ENCODE data around the gene CCDC12.

CCDC12 gene

GRCh38 chr3:46955157-46955556 is 21.4 kb downstream of the CCDC12 start:
- no peak for DNase-seq (ENCODE audit: low read depth)

- DNase-seq (ENCODE audit: low read depth): no peak
These were observed 22.4 kb downstream of the CCDC12 start for GRCh38 chr3:46954178-46954577.

- no peak for DNase-seq (ENCODE audit: low read depth)
These were observed 23.1 kb downstream of the CCDC12 start for GRCh38 chr3:46953234-46954010.

GRCh38 chr3:46952813-46953212 is 23.7 kb downstream of the CCDC12 start:
- no peak for DNase-seq (ENCODE audit: low read depth)

GRCh38 chr3:46950650-46951241 is 25.8 kb downstream of the CCDC12 start:
- DNase-seq (ENCODE audit: low read depth): no peak

- no peak for DNase-seq (ENCODE audit: low read depth)
These were observed 26.4 kb downstream of the CCDC12 start for GRCh38 chr3:46950177-46950576.

GRCh38 chr3:46948830-46949671 is 27.5 kb downstream of the CCDC12 start:
- DNase-seq (ENCODE audit: low read depth): no peak

- DNase-seq (ENCODE audit: low read depth): peak; percentile 51
These were observed 28.4 kb downstream of the CCDC12 start for GRCh38 chr3:46947981-46948791.

- no peak for DNase-seq (ENCODE audit: low read depth)
These were observed 29.0 kb downstream of the CCDC12 start for GRCh38 chr3:46947546-46947901.

- peak; percentile 58 for DNase-seq (ENCODE audit: low read depth)
These were observed 29.5 kb downstream of the CCDC12 start for GRCh38 chr3:46946856-46947545.

- no peak for DNase-seq (ENCODE audit: low read depth)
These were observed 30.1 kb downstream of the CCDC12 start for GRCh38 chr3:46946416-46946815.

GRCh38 chr3:46944191-46944590 is 32.4 kb downstream of the CCDC12 start:
- no peak for DNase-seq (ENCODE audit: low read depth)

- no peak for DNase-seq (ENCODE audit: low read depth)
These were observed 33.0 kb downstream of the CCDC12 start for GRCh38 chr3:46943237-46944187.

- DNase-seq (ENCODE audit: low read depth): no peak
These were observed 33.9 kb downstream of the CCDC12 start for GRCh38 chr3:46942481-46943236.

GRCh38 chr3:46942076-46942475 is 34.5 kb downstream of the CCDC12 start:
- no peak for DNase-seq (ENCODE audit: low read depth)

- no peak for DNase-seq (ENCODE audit: low read depth)
These were observed 36.7 kb downstream of the CCDC12 start for GRCh38 chr3:46939578-46940445.

GRCh38 chr3:46938118-46938517 is 38.4 kb downstream of the CCDC12 start:
- DNase-seq (ENCODE audit: low read depth): no peak

GRCh38 chr3:46936733-46937250 is 39.8 kb downstream of the CCDC12 start:
- no peak for DNase-seq (ENCODE audit: low read depth)
